KMS-11 (cell line): ENCODE results near the gene PARP3.

Experiments used
- H2AFZ ChIP-seq: fragments of 200-600 bp; sonication (generic); 2 replicates; pipeline ENCODE4 v1.6.1; 2016; ENCODE audit warnings: antibody characterized with exemption, mixed run types, low read depth
- H3K27ac ChIP-seq: fragments of 200-600 bp; sonication (generic); 2 replicates; pipeline ENCODE4 v1.6.1; 2016; ENCODE audit warnings: mild to moderate bottlenecking, mixed run types
- H3K27me3 ChIP-seq: fragments of 200-600 bp; sonication (generic); 2 replicates; pipeline ENCODE4 v1.6.1; 2017; ENCODE audit warnings: mild to moderate bottlenecking, low read depth, mixed run types, moderate library complexity; ENCODE audit not compliant: insufficient read depth
- H3K36me3 ChIP-seq: fragments of 200-600 bp; sonication (generic); 2 replicates; pipeline ENCODE4 v1.6.1; 2017; ENCODE audit warnings: mild to moderate bottlenecking, mixed run types; ENCODE audit not compliant: insufficient read depth
- H3K4me1 ChIP-seq: fragments of 200-600 bp; sonication (generic); 2 replicates; pipeline ENCODE4 v1.6.1; 2016; ENCODE audit warnings: mild to moderate bottlenecking, low read depth, mixed run types; ENCODE audit not compliant: poor library complexity, severe bottlenecking
- H3K4me2 ChIP-seq: fragments of 200-600 bp; sonication (generic); 2 replicates; pipeline ENCODE4 v1.7.0; 2016; ENCODE audit warnings: mild to moderate bottlenecking, mixed run types
- H3K4me3 ChIP-seq: fragments of 200-600 bp; sonication (generic); IDR thresholded peaks from 2 replicates; pipeline ENCODE4 v1.6.1; 2017; ENCODE audit warnings: low read depth, low read length, mixed read lengths; ENCODE audit not compliant: insufficient read depth
- H3K79me2 ChIP-seq: fragments of 200-600 bp; sonication (generic); 2 replicates; pipeline ENCODE4 v1.6.1; 2016; ENCODE audit warnings: low read depth, mixed run types; ENCODE audit not compliant: insufficient read depth
- H3K9ac ChIP-seq: fragments of 200-600 bp; sonication (generic); 2 replicates; pipeline ENCODE4 v1.6.1; 2016; ENCODE audit warnings: mild to moderate bottlenecking, mixed run types
- H4K20me1 ChIP-seq: fragments of 200-600 bp; sonication (generic); 2 replicates; pipeline ENCODE4 v1.6.1; 2016; ENCODE audit warnings: mild to moderate bottlenecking, mixed run types; ENCODE audit not compliant: insufficient read depth
- CTCF ChIP-seq: fragments of 200-600 bp; sonication (generic); conservative IDR thresholded peaks from 2 replicates; pipeline ENCODE4 v1.6.1; 2017; ENCODE audit warnings: low read depth, mild to moderate bottlenecking, antibody characterized with exemption, low read length, moderate library complexity, mixed read lengths

PARP3 gene

GRCh38 chr3:51954105-51954504 lies 11.9 kb downstream of the PARP3 start:
- no peak overlapping the region for H3K9ac ChIP-seq
- no peaks in the 10 kb centered on the region for H3K4me1 ChIP-seq
- no peaks in the 10 kb centered on the region for H3K36me3 ChIP-seq
- H2AFZ ChIP-seq: no peak overlapping the region
- H3K4me3 ChIP-seq: no peak overlapping the region
- H3K79me2 ChIP-seq: no peaks in the 10 kb centered on the region
- no peak for TF ChIP-seq CTCF
- no peaks in the 10 kb centered on the region for H4K20me1 ChIP-seq
- no peak overlapping the region for H3K27ac ChIP-seq
- H3K4me2 ChIP-seq: no peak overlapping the region
- no peaks in the 10 kb centered on the region; the same call in 1 of the 2 replicates for H3K27me3 ChIP-seq

- H3K36me3 ChIP-seq: no peaks in the 10 kb centered on the region
- H3K4me3 ChIP-seq: no peak overlapping the region
- no peak overlapping the region for H3K27ac ChIP-seq
- no peak overlapping the region for H3K9ac ChIP-seq
- no peak overlapping the region for H2AFZ ChIP-seq
- no peak for TF ChIP-seq CTCF
- H3K4me1 ChIP-seq: no peaks in the 10 kb centered on the region
- H3K27me3 ChIP-seq: no peaks in the 10 kb centered on the region; the same call in 1 of the 2 replicates
- no peaks in the 10 kb centered on the region for H3K79me2 ChIP-seq
- H3K4me2 ChIP-seq: no peak overlapping the region
- no peaks in the 10 kb centered on the region for H4K20me1 ChIP-seq
Measured at GRCh38 chr3:51954713-51955112, 12.6 kb downstream of the PARP3 start.

- H3K4me2 ChIP-seq: no peak within 1 kb of the TSS
- H2AFZ ChIP-seq: no peak within 1 kb of the TSS
- no peaks in the 10 kb centered on the region for H3K79me2 ChIP-seq
- no peaks in the 10 kb centered on the region; the same call in 1 of the 2 replicates for H3K27me3 ChIP-seq
- no peak within 1 kb of the TSS for H3K9ac ChIP-seq
- H3K36me3 ChIP-seq: no peaks in the 10 kb centered on the region
- H4K20me1 ChIP-seq: no peaks in the 10 kb centered on the region
- no peak within 1 kb of the TSS for H3K4me3 ChIP-seq
- no peak within 1 kb of the TSS for H3K27ac ChIP-seq
- no peak for TF ChIP-seq CTCF
- H3K4me1 ChIP-seq: no peaks in the 10 kb centered on the region
Measured at GRCh38 chr3:51955175-51955892, 13.2 kb downstream of the PARP3 start, which contains the start of gene GPR62. Gene GPR62, plus strand, starts transcription at chr3:51955381. Its CDS starts 272 bp downstream, at chr3:51955653.

GRCh38 chr3:51955893-51956770 lies 14.0 kb downstream of the PARP3 start:
- no peak for TF ChIP-seq CTCF
- Histone ChIP-seq H3K4me2 (no peak overlapping the region), H3K79me2 (no peaks in the 10 kb centered on the region), H3K27me3 (no peaks in the 10 kb centered on the region; the same call in 1 of the 2 replicates), H3K9ac (no peak overlapping the region), H3K27ac (no peak overlapping the region), H4K20me1 (no peaks in the 10 kb centered on the region), H3K36me3 (no peaks in the 10 kb centered on the region), H3K4me1 (no peaks in the 10 kb centered on the region), H3K4me3 (no peak overlapping the region), H2AFZ (no peak overlapping the region)
